ENCODE data around the gene NDUFA11. TPM values are rescaled to one million over a fixed set of nuclear protein-coding genes. Genes with fewer than 3 reads are reported as not detected.

Gene NDUFA11
- polyA plus RNA-seq, 1 experiment, result 351 TPM

DNA sequence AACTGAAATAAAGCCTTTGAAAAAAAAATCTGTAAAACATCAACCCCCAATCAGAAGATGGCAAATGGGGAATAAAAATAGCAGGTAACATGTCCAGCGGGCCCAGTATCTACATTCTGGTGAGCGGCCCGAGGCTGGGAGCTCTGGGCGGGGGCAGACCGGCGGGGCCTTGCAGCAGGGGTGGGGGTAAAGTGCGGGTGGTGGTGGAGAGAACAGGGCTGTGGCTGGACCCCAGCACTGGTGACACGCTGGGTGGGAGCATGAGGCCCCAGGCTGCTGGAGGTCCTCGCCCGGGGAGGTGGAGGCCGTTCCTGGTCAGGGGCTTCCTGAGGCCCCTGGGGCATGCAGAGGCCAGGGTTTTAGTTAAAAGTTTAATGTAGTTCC lies 12.2 kb upstream of the NDUFA11 start:
- no peak for TF ChIP-seq CTCF (IDR thresholded peaks at IDR 0.05; ENCODE audit: insufficient read depth, low read depth, low read length)
- Histone ChIP-seq H3K36me3 (ENCODE audit: control insufficient read depth, insufficient read depth, low read length) (peaks cover 30% of the 10 kb centered on the region), H3K27me3 (ENCODE audit: control insufficient read depth, insufficient read depth, low read length) (no peaks in the 10 kb centered on the region), H3K4me3 (ENCODE audit: low read depth, low read length) (no peak overlapping the region)
- no peak for DNase-seq (ENCODE audit: low read depth)
- ChIA-PET POLR2A (no interaction called here), CTCF (interaction anchor here (0.6 kb wide), 1 partner anchor 14 kb away, joined by 3 read pairs; no protein-coding TSS in a partner anchor)

GRCh38 chr19:5914946-5915781 lies 11.6 kb upstream of the NDUFA11 start:
- CTCF ChIA-PET, result interaction anchor here (0.6 kb wide), 1 partner anchor 14 kb away, joined by 3 read pairs; no protein-coding TSS in a partner anchor
- peaks cover 29% of the 10 kb centered on the region for H3K36me3 ChIP-seq (ENCODE audit: control insufficient read depth, insufficient read depth, low read length)
- DNase-seq (ENCODE audit: low read depth), result no peak
- H3K27me3 ChIP-seq (ENCODE audit: control insufficient read depth, insufficient read depth, low read length), result no peaks in the 10 kb centered on the region
- no peak for TF ChIP-seq CTCF (IDR thresholded peaks at IDR 0.05; ENCODE audit: insufficient read depth, low read depth, low read length)
- POLR2A ChIA-PET, result no interaction called here
- H3K4me3 ChIP-seq (ENCODE audit: low read depth, low read length), result no peak overlapping the region

DNA sequence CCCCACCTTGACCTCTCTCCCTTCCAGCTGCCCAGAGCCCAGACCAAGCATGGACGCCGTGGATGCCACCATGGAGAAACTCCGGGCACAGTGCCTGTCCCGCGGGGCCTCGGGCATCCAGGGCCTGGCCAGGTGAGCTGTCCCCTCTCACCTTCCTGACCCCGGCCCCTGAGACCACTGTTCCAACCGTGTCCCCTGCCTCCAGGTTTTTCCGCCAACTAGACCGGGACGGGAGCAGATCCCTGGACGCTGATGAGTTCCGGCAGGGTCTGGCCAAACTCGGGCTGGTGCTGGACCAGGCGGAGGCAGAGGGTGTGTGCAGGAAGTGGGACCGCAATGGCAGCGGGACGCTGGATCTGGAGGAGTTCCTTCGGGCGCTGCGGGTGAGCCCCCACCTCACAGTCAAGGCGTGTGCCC lies 10.8 kb upstream of the NDUFA11 start:
- POLR2A ChIA-PET, result no interaction called here
- no peak for DNase-seq (ENCODE audit: low read depth)
- CTCF ChIA-PET, result no interaction called here
- no peaks in the 10 kb centered on the region for H3K27me3 ChIP-seq (ENCODE audit: control insufficient read depth, insufficient read depth, low read length)
- TF ChIP-seq CTCF (IDR thresholded peaks at IDR 0.05; ENCODE audit: insufficient read depth, low read depth, low read length), result no peak
- H3K36me3 ChIP-seq (ENCODE audit: control insufficient read depth, insufficient read depth, low read length), result peaks cover 23% of the 10 kb centered on the region
- no peak overlapping the region for H3K4me3 ChIP-seq (ENCODE audit: low read depth, low read length)

DNA sequence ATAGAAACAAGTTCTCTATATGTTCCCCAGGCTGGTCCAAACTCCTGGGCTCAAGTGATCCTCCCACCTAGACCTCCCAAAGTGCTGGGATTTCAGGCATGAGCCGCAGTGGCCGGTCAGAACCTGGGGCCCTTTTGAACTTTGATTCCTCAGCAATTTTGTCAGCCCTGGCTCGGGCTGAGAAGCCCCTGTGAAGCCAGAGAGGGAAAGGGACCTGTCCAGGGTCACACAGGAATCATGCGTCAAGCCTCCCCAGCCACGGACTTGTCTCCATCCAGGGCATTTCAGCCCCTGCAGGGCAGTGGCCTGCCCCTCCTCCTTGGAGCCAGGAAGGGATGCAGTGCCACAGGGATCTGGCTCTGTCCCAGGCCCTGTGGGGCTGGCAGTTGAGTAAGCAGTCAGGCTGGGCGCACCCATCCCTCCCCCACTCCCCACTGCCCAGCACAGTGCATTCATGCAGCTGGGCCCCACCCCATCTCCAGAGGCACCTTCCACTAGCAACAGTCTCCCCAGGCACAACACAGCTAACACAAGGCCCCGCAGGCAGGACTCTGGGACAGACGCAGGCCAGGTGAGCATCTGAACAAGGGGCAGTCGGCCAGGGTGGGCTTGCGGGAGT lies 10.3 kb upstream of the NDUFA11 start, which contains the start of gene CAPS:
Gene CAPS, plus strand, starts transcription at position 516 of the 619 bp plus-strand sequence. CDS start 153 bp downstream, outside the sequence.
- no peak for DNase-seq (ENCODE audit: low read depth)
- Histone ChIP-seq H3K4me3 (ENCODE audit: low read depth, low read length) (no peak within 1 kb of the TSS), H3K36me3 (ENCODE audit: control insufficient read depth, insufficient read depth, low read length) (peaks cover 20% of the 10 kb centered on the region), H3K27me3 (ENCODE audit: control insufficient read depth, insufficient read depth, low read length) (no peaks in the 10 kb centered on the region)
- no peak for TF ChIP-seq CTCF (IDR thresholded peaks at IDR 0.05; ENCODE audit: insufficient read depth, low read depth, low read length)
- ChIA-PET POLR2A (no interaction called here), CTCF (no interaction called here)

GRCh38 chr19:5911366-5911765 lies 7.8 kb upstream of the NDUFA11 start:
- ChIA-PET CTCF (no interaction called here), POLR2A (no interaction called here)
- Histone ChIP-seq H3K36me3 (ENCODE audit: control insufficient read depth, insufficient read depth, low read length) (peaks cover 9% of the 10 kb centered on the region), H3K4me3 (ENCODE audit: low read depth, low read length) (no peak overlapping the region), H3K27me3 (ENCODE audit: control insufficient read depth, insufficient read depth, low read length) (no peaks in the 10 kb centered on the region)
- DNase-seq (ENCODE audit: low read depth), result peak; percentile 44
- no peak for TF ChIP-seq CTCF (IDR thresholded peaks at IDR 0.05; ENCODE audit: insufficient read depth, low read depth, low read length)
